H1 (cell line): ENCODE measurements around the gene TSPAN5. TPM values are rescaled to one million over a fixed set of nuclear protein-coding genes. Genes with fewer than 3 reads are reported as not detected.

ENCODE experiments used
- BCL11A ChIP-seq, 2 experiments: IDR thresholded peaks; one replicate each; pipeline ENCODE4 v1.6.1; 2011; ENCODE audit warnings: low read depth in 2 of 2, low read length in 2 of 2, mild to moderate bottlenecking in 2 of 2
- CBX8 ChIP-seq: fragments of 300-800, 300-1000 bp; sonication (generic); IDR thresholded peaks from 2 replicates; pipeline ENCODE4 v1.7.1; 2016; ENCODE audit warnings: low read depth, low read length, borderline replicate concordance
- SIRT6 ChIP-seq: IDR thresholded peaks from one replicate; pipeline ENCODE4 v1.7.1; 2012; ENCODE audit warnings: low read length, inconsistent platforms
- polyA plus RNA-seq, 7 experiments: library from polyadenylated mRNA; depleted of rRNA in 3 of 7; stranded (reverse) in 5 of 7; unstranded in 2 of 7; fragments of >200 nt in 5 of 7; fragments of 200-250 nt in 2 of 7; gene quantifications; 1 replicate in 5 of 7; 2 replicates in 1 of 7; 4 replicates in 1 of 7; pipeline versions ENCODE4 v1.2.1 to v1.2.3, GENCODE V29; 2011 to 2013; ENCODE audit warnings: missing spikeins in 2 of 7, mixed read lengths in 2 of 7
- total RNA-seq: library from RNA; stranded (reverse); fragmentation: NEBNext Ultra II Directional; extraction: Animal tissue kit (Norgen Biotek cat#: 25700); gene quantifications from 2 replicates; pipeline ENCODE4 v1.2.1, GENCODE V29; 2021

The TSPAN5 gene
- total and polyA plus RNA-seq, 2 of the 8 experiments (the other 6 are each of a cell fraction or from before 2014, with no cell fraction given): 17.6 to 21.2 TPM

DNA sequence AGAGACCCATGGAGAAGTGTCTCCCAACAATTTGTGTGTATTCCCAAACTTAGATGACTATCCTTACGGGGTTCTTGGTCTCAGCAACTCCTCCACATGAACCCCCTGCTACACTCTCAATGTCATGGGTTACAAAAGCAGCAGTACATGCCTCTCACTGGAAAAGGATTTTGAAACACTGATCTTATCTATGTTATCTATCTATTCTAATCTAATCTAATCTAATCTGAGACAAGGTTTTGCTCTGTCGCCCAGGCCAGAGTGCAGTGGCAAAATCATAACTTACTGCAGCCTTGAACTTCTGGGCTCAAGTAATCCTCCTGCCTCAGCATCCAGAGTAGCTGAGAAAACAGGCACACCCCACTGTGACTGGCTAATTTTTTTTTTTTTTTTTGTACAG lies 19.3 kb downstream of the TSPAN5 start (continued):
- TF ChIP-seq CBX8 (no peak), SIRT6 (no peak), BCL11A (IDR thresholded peaks at IDR 0.05; ENCODE audit: low read depth in 2 of 2, low read length in 2 of 2) (no peak)
